SU-DHL-6 (cell line): ENCODE results near the gene CRNN.

ENCODE experiments used
- H2AFZ ChIP-seq: fragments of 200-600 bp; sonication (generic); 2 replicates; pipeline ENCODE4 v1.6.1; 2014; ENCODE audit warnings: low read depth, mild to moderate bottlenecking, moderate library complexity, mixed read lengths, antibody characterized with exemption, low read length; ENCODE audit not compliant: severe bottlenecking
- H3F3A ChIP-seq: fragments of 200-600 bp; shearing (Covaris generic); 2 replicates; pipeline ENCODE4 v1.6.0; 2016; ENCODE audit warnings: antibody characterized with exemption, mild to moderate bottlenecking; ENCODE audit not compliant: insufficient read depth
- H3K27ac ChIP-seq: fragments of 200-600 bp; sonication (generic); 2 replicates; pipeline ENCODE4 v1.5.1; 2016; ENCODE audit warnings: low read depth, mild to moderate bottlenecking, low read length, moderate library complexity, mixed read lengths
- H3K27me3 ChIP-seq: fragments of 200-600 bp; sonication (generic), shearing (Covaris generic); 2 replicates; pipeline ENCODE4 v1.6.0; 2014; ENCODE audit warnings: mild to moderate bottlenecking, low read length
- H3K36me3 ChIP-seq: fragments of 200-600 bp; sonication (generic); 2 replicates; pipeline ENCODE4 v1.6.1; 2014; ENCODE audit warnings: mild to moderate bottlenecking, low read length, mixed read lengths
- H3K4me2 ChIP-seq: fragments of 300-600, 200-600 bp; shearing (Covaris generic), sonication (generic); 2 replicates; pipeline ENCODE4 v1.6.0; 2014; ENCODE audit warnings: low read length, low read depth, mild to moderate bottlenecking; ENCODE audit not compliant: poor library complexity, severe bottlenecking
- H3K4me3 ChIP-seq: fragments of 200-600 bp; sonication (generic); 2 replicates; pipeline ENCODE4 v1.5.1; 2014; ENCODE audit warnings: antibody characterized with exemption, low read length, mild to moderate bottlenecking, mixed read lengths; ENCODE audit not compliant: insufficient read depth, poor library complexity, severe bottlenecking
- H3K79me2 ChIP-seq: fragments of 200-600 bp; sonication (generic); 2 replicates; pipeline ENCODE4 v1.6.1; 2014; ENCODE audit warnings: mild to moderate bottlenecking, low read length, moderate library complexity; ENCODE audit not compliant: insufficient read depth
- H3K9ac ChIP-seq: fragments of 200-600 bp; sonication (generic); 2 replicates; pipeline ENCODE4 v1.7.0; 2014; ENCODE audit warnings: mild to moderate bottlenecking, low read length
- H3K9me2 ChIP-seq: fragments of 200-600 bp; sonication (generic); replicated peaks from 2 replicates; pipeline ENCODE4 v1.6.1; 2014; ENCODE audit warnings: low read length; ENCODE audit not compliant: insufficient read depth
- H3K9me3 ChIP-seq: fragments of 200-600 bp; sonication (generic); 2 replicates; pipeline ENCODE4 v1.6.1; 2014; ENCODE audit warnings: low read length, mixed read lengths; ENCODE audit not compliant: insufficient read depth
- H4K20me1 ChIP-seq: fragments of 200-600 bp; sonication (generic); 2 replicates; pipeline ENCODE4 v1.6.1; 2014; ENCODE audit warnings: low read depth, mild to moderate bottlenecking, antibody characterized with exemption, low read length, moderate library complexity, mixed read lengths
- CTCF ChIP-seq: fragments of 200-600 bp; sonication (generic); IDR thresholded peaks from one replicate; pipeline ENCODE4 v1.5.1; 2017; ENCODE audit warnings: antibody characterized with exemption, mild to moderate bottlenecking, low read length, moderate library complexity; ENCODE audit not compliant: insufficient read depth, poor library complexity, severe bottlenecking
- EZH2phosphoT487 ChIP-seq: fragments of 200-600 bp; sonication (generic), shearing (Covaris generic); conservative IDR thresholded peaks from 2 replicates; pipeline ENCODE4 v1.6.1; 2018; ENCODE audit warnings: mild to moderate bottlenecking, antibody characterized with exemption, low read length, moderate library complexity, mixed read lengths

The CRNN gene

GRCh38 chr1:152411134-152411533 lies 2.9 kb downstream of the CRNN start:
- Histone ChIP-seq H3K27me3 (no peaks in the 10 kb centered on the region), H4K20me1 (no peaks in the 10 kb centered on the region), H3K36me3 (no peaks in the 10 kb centered on the region), H2AFZ (no peak overlapping the region), H3F3A (no peaks in the 10 kb centered on the region), H3K9me3 (no peaks in the 10 kb centered on the region), H3K4me2 (no peak overlapping the region), H3K79me2 (no peaks in the 10 kb centered on the region), H3K9ac (no peak overlapping the region), H3K27ac (no peak overlapping the region), H3K9me2 (no peaks in the 10 kb centered on the region), H3K4me3 (no peak overlapping the region)
- no peak for TF ChIP-seq EZH2phosphoT487
- TF ChIP-seq CTCF = no peak

GRCh38 chr1:152410599-152410998 lies 3.5 kb downstream of the CRNN start:
- H2AFZ ChIP-seq = no peak overlapping the region
- H3K4me2 ChIP-seq = no peak overlapping the region
- no peak for TF ChIP-seq EZH2phosphoT487
- TF ChIP-seq CTCF = no peak
- no peaks in the 10 kb centered on the region for H3K9me3 ChIP-seq
- no peaks in the 10 kb centered on the region for H3F3A ChIP-seq
- no peaks in the 10 kb centered on the region for H3K79me2 ChIP-seq
- H3K27ac ChIP-seq = no peak overlapping the region
- H3K4me3 ChIP-seq = no peak overlapping the region
- no peak overlapping the region for H3K9ac ChIP-seq
- no peaks in the 10 kb centered on the region for H3K36me3 ChIP-seq
- H3K9me2 ChIP-seq = no peaks in the 10 kb centered on the region
- no peaks in the 10 kb centered on the region for H4K20me1 ChIP-seq
- H3K27me3 ChIP-seq = no peaks in the 10 kb centered on the region

- Histone ChIP-seq H4K20me1 (no peaks in the 10 kb centered on the region), H3K9ac (no peak overlapping the region), H3K27ac (no peak overlapping the region), H3K4me2 (no peak overlapping the region), H2AFZ (no peak overlapping the region), H3K36me3 (no peaks in the 10 kb centered on the region), H3K9me3 (no peaks in the 10 kb centered on the region), H3K27me3 (no peaks in the 10 kb centered on the region), H3F3A (no peaks in the 10 kb centered on the region), H3K4me3 (no peak overlapping the region), H3K9me2 (no peaks in the 10 kb centered on the region), H3K79me2 (no peaks in the 10 kb centered on the region)
- TF ChIP-seq CTCF = no peak
- no peak for TF ChIP-seq EZH2phosphoT487
These were observed 4.0 kb downstream of the CRNN start for GRCh38 chr1:152410028-152410427.

- Histone ChIP-seq H4K20me1 (no peaks in the 10 kb centered on the region), H3K36me3 (no peaks in the 10 kb centered on the region), H3K9me3 (no peaks in the 10 kb centered on the region), H3K9me2 (no peaks in the 10 kb centered on the region), H3K9ac (no peak overlapping the region), H3K79me2 (no peaks in the 10 kb centered on the region), H3F3A (no peaks in the 10 kb centered on the region), H2AFZ (no peak overlapping the region), H3K4me2 (no peak overlapping the region), H3K4me3 (no peak overlapping the region), H3K27me3 (no peaks in the 10 kb centered on the region), H3K27ac (no peak overlapping the region)
- TF ChIP-seq CTCF (no peak), EZH2phosphoT487 (no peak)
These were observed 5.4 kb downstream of the CRNN start for GRCh38 chr1:152408664-152409063.
